Activated T-cell treated with anti-CD3 and anti-CD28 coated beads, Interleukin-2, amount 50 U/mL, for 4 hours (primary cell): Measurements from ENCODE around the gene CHRNA4. TPM values are rescaled to one million over a fixed set of nuclear protein-coding genes. Genes with fewer than 3 reads are reported as not detected.

Experiments used
- ATAC-seq, 2 donors: fragments of 200-7000 bp; cut with Tn5 transposase; one replicate each; pipeline ENCODE4 v1.10.0; 2021
- DNase-seq: peaks from one replicate; pipeline ENCODE4 v3.0.0-alpha.2; 2020
- H3K27me3 Mint-ChIP-seq: one replicate; pipeline ENCODE4 v1.8.0; 2021; ENCODE audit warnings: low read depth, mixed read lengths
- H3K36me3 Mint-ChIP-seq: one replicate; pipeline ENCODE4 v1.8.0; 2022; ENCODE audit warnings: mixed read lengths; ENCODE audit not compliant: insufficient read depth
- H3K4me1 Mint-ChIP-seq: one replicate; pipeline ENCODE4 v1.8.0; 2021; ENCODE audit warnings: low read depth, mixed read lengths
- H3K4me3 Mint-ChIP-seq: one replicate; pipeline ENCODE4 v1.8.0; 2021; ENCODE audit warnings: mild to moderate bottlenecking, moderate library complexity, mixed read lengths
- H3K9me3 Mint-ChIP-seq: one replicate; pipeline ENCODE4 v1.8.0; 2021; ENCODE audit warnings: mixed read lengths
- total RNA-seq, 3 donors: library from RNA; stranded (reverse); gene quantifications; one replicate each; pipeline ENCODE4 v1.2.1, GENCODE V29; 2021

The CHRNA4 gene
- total RNA-seq, 3 donors from 2014 or later, result not detected

GRCh38 chr20:63365601-63366389, 4.6 kb upstream of the CHRNA4 start:
- no peak for ATAC-seq
- Mint-ChIP-seq H3K9me3 (no peaks in the 10 kb centered on the region), H3K4me3 (no peak overlapping the region)

GRCh38 chr20:63364801-63365585, 3.8 kb upstream of the CHRNA4 start:
- ATAC-seq (no peak), DNase-seq (no peak)
- peaks cover 32% of the 10 kb centered on the region for H3K27me3 Mint-ChIP-seq
- no peak overlapping the region for H3K4me3 Mint-ChIP-seq
- H3K36me3 Mint-ChIP-seq, result no peaks in the 10 kb centered on the region
- no peaks in the 10 kb centered on the region for H3K4me1 Mint-ChIP-seq
- no peaks in the 10 kb centered on the region for H3K9me3 Mint-ChIP-seq

More at GRCh38 chr20:63365601-63366389, 4.6 kb upstream of the CHRNA4 start:
- Mint-ChIP-seq H3K36me3 (no peaks in the 10 kb centered on the region), H3K4me1 (no peaks in the 10 kb centered on the region), H3K27me3 (peaks cover 31% of the 10 kb centered on the region)
- DNase-seq, result no peak

DNA sequence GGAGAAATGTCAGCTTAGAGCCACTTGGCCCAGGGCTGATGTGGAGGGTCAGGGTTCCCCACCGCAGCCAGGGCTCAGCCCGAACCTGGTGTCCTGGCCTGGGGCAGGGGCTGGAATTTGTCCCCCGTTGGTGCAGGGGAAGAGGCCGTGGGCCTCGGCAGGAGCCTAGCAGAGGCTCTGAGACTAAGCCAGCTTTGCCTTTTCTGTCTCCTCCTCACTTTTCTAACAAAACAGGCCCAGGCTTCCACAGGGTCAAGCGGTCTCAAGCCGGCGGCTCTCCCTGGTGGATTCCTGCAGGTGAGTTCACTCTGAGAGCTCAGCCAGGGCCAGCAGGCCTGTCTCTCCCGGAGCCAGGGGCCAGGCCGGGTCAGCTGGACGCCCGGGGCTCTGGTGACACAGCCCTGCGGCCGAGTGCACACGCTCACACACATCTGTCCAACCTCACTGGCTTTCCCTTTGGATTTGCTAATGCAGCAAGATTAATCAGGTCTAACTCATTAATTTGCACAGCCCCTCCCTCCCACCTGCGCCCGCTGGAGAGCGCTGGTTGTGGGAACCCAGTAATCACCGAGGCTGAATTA, 2.9 kb upstream of the CHRNA4 start:
- H3K9me3 Mint-ChIP-seq, result no peaks in the 10 kb centered on the region
- H3K27me3 Mint-ChIP-seq, result peaks cover 40% of the 10 kb centered on the region
- no peaks in the 10 kb centered on the region for H3K36me3 Mint-ChIP-seq
- DNase-seq, result no peak
- ATAC-seq, result no peak
- no peak overlapping the region for H3K4me3 Mint-ChIP-seq
- H3K4me1 Mint-ChIP-seq, result no peaks in the 10 kb centered on the region

DNA sequence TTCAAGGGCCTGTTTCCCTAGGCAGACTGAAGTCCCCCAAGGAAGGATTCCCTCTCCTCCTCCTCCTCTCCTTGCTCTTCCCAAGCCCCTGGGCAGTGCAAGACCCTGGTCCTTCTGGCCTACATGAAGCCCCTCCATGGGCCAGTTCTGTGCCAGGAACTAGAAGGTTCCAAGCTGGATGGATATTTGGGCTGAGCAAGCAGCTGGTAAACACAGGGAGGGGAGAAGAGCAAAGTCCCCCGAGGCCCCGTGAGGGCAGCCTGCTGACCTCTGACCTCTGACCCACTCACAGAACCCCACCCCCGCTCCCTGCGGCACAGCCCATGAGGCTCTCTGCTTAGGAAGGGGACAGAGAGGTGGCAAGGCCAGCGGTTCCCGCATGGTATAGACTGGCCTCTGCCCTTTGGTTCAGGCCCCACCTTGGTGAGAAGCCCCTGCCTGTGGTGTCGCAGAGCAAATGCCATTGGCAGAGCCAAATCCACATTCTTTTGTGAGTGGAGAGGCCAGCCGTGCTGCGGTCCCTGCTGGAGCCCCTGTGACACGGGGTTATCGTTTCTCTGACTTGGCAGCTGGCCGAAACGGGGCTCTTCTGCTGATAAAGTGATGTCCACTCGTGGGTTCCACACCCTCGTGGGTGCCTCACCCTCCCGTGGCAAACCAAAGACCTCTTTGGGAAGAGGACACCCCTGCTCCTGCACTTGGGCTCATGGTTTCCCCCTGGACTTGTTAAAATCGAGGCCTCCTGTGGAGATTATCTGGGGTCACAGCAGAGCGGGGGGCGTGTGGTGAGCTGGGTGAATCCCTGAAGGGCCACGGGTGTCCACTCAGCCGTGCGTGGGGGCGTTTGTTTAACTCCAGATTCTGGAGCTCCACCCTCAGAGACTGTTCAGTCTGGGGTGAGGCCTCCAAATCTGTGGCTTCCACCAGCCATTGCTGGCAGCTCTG, 2.1 kb upstream of the CHRNA4 start:
- ATAC-seq, result no peak
- H3K9me3 Mint-ChIP-seq, result no peaks in the 10 kb centered on the region
- DNase-seq, result no peak
- no peaks in the 10 kb centered on the region for H3K36me3 Mint-ChIP-seq
- H3K4me3 Mint-ChIP-seq, result no peak overlapping the region
- H3K4me1 Mint-ChIP-seq, result no peaks in the 10 kb centered on the region
- H3K27me3 Mint-ChIP-seq, result peaks cover 43% of the 10 kb centered on the region

DNA sequence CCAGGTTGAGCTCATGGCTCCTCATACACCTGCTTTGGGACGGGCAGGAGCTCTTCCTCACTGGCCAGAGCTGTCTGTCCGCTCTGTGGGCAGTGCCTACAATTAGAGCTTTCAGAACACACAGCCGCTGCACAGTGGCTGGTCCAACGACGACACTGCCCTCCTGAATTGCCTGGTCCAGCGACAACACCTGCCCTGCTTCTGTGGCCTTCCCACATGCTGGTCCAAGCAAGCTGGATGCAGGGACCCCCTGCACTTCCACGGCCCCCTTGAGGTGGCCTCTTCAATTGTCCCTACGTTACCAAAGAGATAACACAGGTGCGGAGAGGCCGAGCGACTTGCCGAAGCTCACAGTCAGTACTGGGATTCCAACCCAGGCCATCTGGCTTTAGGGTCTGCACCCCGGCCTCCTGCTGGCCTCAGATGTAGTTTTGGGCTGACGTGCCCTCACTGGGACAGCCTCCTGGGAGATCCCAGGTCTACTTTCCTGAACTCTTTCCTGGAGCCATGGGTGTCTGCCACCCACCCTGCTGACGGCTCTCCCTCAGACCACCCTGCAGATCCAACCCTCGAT, 1.4 kb upstream of the CHRNA4 start:
- H3K4me3 Mint-ChIP-seq, result no peak overlapping the region
- H3K4me1 Mint-ChIP-seq, result no peaks in the 10 kb centered on the region
- ATAC-seq (no peak), DNase-seq (no peak)
- peaks cover 43% of the 10 kb centered on the region for H3K27me3 Mint-ChIP-seq
- no peaks in the 10 kb centered on the region for H3K9me3 Mint-ChIP-seq
- no peaks in the 10 kb centered on the region for H3K36me3 Mint-ChIP-seq

DNA sequence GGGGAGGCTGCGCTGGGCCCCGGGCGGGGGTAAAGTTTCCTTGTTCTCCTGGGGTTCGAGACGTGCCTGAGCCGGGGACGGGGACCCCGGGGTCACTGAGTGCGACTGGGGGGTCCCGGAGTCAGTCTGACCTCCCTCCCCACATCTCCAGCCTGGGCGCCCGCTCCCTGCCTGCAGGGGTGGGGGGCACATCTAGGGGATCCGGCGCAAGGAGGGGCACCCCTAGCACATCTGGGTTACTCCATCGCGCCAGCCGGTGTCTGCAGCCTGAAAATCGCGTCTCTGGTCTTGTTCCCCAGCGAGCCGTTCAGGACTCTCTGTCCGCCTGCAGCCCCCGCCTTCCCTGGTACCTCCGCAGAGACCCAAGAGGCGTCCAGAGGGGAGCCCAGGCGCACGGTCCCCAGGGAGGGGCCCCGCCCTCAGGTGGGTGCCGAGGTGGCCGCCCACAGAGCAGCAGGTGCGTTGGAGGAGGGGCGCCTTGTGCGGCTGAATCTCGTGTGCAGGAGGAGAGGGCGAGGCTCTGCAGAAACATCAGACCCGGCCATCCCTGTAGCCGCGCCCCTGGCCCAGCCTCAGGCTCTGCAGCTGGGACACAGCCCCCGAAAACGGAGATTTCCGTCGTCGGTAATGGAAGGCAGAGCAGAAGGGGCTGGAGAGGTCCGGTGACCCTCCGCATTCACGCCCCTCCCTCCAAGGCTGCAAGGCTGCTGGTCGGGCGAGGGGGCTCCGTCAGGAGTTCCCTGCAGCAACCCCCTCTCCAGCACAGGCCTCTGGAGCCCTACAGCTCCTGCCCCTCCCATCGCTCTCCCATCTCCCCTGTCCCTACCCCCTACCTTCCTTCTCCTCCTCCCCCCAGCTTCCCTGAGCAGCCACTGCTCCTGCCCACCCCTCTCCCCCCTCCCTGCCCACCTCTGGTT, 628 bp upstream of the CHRNA4 start:
- no peak overlapping the region for H3K4me3 Mint-ChIP-seq
- H3K36me3 Mint-ChIP-seq, result no peaks in the 10 kb centered on the region
- H3K4me1 Mint-ChIP-seq, result no peaks in the 10 kb centered on the region
- ATAC-seq (no peak), DNase-seq (no peak)
- H3K27me3 Mint-ChIP-seq, result peaks cover 39% of the 10 kb centered on the region
- H3K9me3 Mint-ChIP-seq, result no peaks in the 10 kb centered on the region

GRCh38 chr20:63359937-63360849, 956 bp downstream of the CHRNA4 start:
- H3K27me3 Mint-ChIP-seq, result peaks cover 34% of the 10 kb centered on the region
- no peak overlapping the region for H3K4me3 Mint-ChIP-seq
- no peaks in the 10 kb centered on the region for H3K4me1 Mint-ChIP-seq
- DNase-seq (no peak), ATAC-seq (no peak)
- no peaks in the 10 kb centered on the region for H3K9me3 Mint-ChIP-seq
- H3K36me3 Mint-ChIP-seq, result no peaks in the 10 kb centered on the region

- Mint-ChIP-seq H3K4me3 (no peak overlapping the region), H3K9me3 (no peaks in the 10 kb centered on the region), H3K4me1 (no peaks in the 10 kb centered on the region)
Observed at GRCh38 chr20:63359164-63359934, 1.8 kb downstream of the CHRNA4 start.

DNA sequence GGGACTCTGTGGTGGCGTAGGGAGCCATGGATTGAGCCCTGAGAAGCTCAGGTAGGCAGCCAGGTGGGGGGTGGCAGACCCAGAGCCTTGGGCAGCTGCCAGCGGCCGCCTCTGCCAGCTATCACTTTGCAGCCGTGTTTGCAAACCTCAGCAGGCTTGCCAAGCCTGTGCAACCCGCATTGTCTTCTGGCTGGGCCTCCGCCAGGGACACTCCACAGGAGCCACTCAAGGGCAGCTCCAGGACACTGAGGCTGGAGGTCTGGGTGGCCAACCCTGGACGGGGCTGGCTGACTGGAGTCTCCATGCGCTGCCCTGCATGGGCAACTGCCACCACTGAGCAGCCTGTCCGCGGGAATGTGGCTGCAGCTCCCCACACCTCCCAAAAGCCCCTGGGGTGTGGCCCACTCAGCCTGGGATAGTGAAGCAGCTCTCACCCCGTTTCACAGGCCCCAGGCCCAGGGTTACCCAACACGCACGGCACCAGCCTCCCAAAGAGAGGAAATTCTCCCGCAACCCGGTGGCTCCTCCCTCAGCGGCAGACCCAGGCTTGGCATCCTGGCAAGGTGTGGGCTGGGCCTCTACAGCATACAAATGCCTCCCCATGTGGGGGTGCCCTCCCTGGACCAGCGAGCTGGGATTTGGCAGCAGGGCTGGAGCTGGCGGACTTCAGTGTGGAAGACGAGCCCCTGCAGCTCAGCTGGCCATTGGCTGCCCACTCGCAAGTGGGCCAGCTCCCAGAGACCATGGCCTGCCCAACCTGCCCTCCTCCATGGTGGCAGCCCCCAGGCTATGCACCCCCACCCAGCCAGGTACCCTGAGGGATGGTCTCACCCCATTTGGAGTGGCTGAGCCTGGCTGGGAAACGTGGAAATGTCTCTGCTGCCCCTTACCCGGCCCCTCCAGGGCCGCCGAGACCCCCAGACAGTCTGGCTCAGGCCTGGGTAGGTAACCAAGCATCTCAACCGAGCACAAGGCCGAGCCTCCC, 2.9 kb downstream of the CHRNA4 start:
- Mint-ChIP-seq H3K4me3 (no peak overlapping the region), H3K27me3 (peaks cover 20% of the 10 kb centered on the region), H3K9me3 (no peaks in the 10 kb centered on the region), H3K36me3 (no peaks in the 10 kb centered on the region), H3K4me1 (no peaks in the 10 kb centered on the region)
- DNase-seq, result no peak
- no peak for ATAC-seq

More at GRCh38 chr20:63359164-63359934, 1.8 kb downstream of the CHRNA4 start:
- DNase-seq, result no peak
- ATAC-seq, result no peak
- peaks cover 31% of the 10 kb centered on the region for H3K27me3 Mint-ChIP-seq
- H3K36me3 Mint-ChIP-seq, result no peaks in the 10 kb centered on the region

- Mint-ChIP-seq H3K9me3 (no peaks in the 10 kb centered on the region), H3K4me1 (no peaks in the 10 kb centered on the region), H3K27me3 (peaks cover 12% of the 10 kb centered on the region), H3K4me3 (no peak overlapping the region), H3K36me3 (no peaks in the 10 kb centered on the region)
- no peak for ATAC-seq
- DNase-seq, result no peak
Observed at GRCh38 chr20:63356931-63357879, 3.9 kb downstream of the CHRNA4 start.
